22Rv1 (cell line): ENCODE measurements around the gene LOXL1.

ENCODE experiments used
- CTCF ChIP-seq: fragments of 450-650 bp; IDR thresholded peaks from 2 replicates; pipeline ENCODE4 v1.5.1; 2017; ENCODE audit warnings: mild to moderate bottlenecking
- ZFX ChIP-seq: fragments of 450-650 bp; IDR thresholded peaks from 2 replicates; pipeline ENCODE4 v1.6.1; 2017; ENCODE audit warnings: antibody characterized with exemption, borderline replicate concordance

- TF ChIP-seq CTCF (no peak), ZFX (no peak)
Measured at GRCh38 chr15:73905225-73905827, 20.9 kb upstream of the LOXL1 start.
